Measurements from ENCODE around the gene ME1. TPM values are rescaled to one million over a fixed set of nuclear protein-coding genes. Genes with fewer than 3 reads are reported as not detected.

Gene ME1
- total RNA-seq, 1 donor from 2014 or later = 4.2 TPM

- no peaks in the 10 kb centered on the region for H3K27me3 Mint-ChIP-seq
- H3K9me3 Mint-ChIP-seq = no peaks in the 10 kb centered on the region
- H3K36me3 Mint-ChIP-seq = no peaks in the 10 kb centered on the region
- DNase-seq (ENCODE audit: extremely low spot score, unreplicated experiment) = no peak
- TF ChIP-seq, protein P1, sequence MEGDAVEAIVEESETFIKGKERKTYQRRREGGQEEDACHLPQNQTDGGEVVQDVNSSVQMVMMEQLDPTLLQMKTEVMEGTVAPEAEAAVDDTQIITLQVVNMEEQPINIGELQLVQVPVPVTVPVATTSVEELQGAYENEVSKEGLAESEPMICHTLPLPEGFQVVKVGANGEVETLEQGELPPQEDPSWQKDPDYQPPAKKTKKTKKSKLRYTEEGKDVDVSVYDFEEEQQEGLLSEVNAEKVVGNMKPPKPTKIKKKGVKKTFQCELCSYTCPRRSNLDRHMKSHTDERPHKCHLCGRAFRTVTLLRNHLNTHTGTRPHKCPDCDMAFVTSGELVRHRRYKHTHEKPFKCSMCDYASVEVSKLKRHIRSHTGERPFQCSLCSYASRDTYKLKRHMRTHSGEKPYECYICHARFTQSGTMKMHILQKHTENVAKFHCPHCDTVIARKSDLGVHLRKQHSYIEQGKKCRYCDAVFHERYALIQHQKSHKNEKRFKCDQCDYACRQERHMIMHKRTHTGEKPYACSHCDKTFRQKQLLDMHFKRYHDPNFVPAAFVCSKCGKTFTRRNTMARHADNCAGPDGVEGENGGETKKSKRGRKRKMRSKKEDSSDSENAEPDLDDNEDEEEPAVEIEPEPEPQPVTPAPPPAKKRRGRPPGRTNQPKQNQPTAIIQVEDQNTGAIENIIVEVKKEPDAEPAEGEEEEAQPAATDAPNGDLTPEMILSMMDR (conservative IDR thresholded peaks at IDR 0.05) = no peak
- H3K4me3 Mint-ChIP-seq = no peak overlapping the region
- H3K4me1 Mint-ChIP-seq (ENCODE audit: unreplicated experiment) = no peaks in the 10 kb centered on the region
- no peak overlapping the region for H3K27ac Mint-ChIP-seq
Observed at GRCh38 chr6:83381949-83382348, 48.9 kb downstream of the ME1 start.

DNA sequence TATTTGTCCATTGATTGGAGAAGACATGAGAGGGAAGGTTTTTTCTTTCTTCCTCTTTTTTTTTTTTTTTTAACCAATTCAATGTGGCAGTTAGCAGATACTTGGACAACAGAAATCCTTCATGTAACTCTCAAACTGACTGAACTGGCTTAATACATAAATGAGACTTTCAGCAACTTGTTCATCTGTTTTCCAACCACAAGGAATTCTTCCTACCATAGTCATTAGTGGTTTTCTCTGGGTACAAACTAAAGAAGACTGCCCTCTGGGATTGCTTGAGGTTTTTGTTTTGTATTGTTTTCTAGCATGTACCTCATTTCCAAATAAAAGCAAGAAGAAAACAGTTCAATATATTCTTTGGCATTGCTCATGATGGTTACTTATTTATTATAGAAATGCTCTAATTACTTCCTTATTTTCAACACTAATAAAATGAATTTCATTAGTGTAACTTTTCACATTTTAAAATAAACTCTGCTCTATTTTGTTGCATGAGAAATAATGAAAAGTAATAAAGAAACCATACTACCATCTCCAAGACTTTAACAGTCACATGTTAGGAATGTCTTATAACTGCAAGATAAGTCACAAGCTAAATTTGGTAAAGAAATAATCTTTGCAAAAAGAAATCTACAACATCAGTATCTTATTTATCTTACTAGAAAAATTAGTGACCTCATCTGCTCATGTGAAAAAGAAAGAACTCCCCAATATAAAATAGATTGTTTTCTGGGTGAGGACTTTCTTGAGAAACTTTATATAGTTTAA lies 52.0 kb downstream of the ME1 start:
- no peak overlapping the region for H3K27ac Mint-ChIP-seq
- TF ChIP-seq, protein P1 (conservative IDR thresholded peaks at IDR 0.05) = no peak
- no peak overlapping the region for H3K4me3 Mint-ChIP-seq
- H3K9me3 Mint-ChIP-seq = no peaks in the 10 kb centered on the region
- H3K36me3 Mint-ChIP-seq = no peaks in the 10 kb centered on the region
- no peaks in the 10 kb centered on the region for H3K4me1 Mint-ChIP-seq (ENCODE audit: unreplicated experiment)
- no peaks in the 10 kb centered on the region for H3K27me3 Mint-ChIP-seq
- DNase-seq (ENCODE audit: extremely low spot score, unreplicated experiment) = no peak

- TF ChIP-seq, protein P1 (conservative IDR thresholded peaks at IDR 0.05) = no peak
- no peaks in the 10 kb centered on the region for H3K9me3 Mint-ChIP-seq
- no peak for DNase-seq (ENCODE audit: extremely low spot score, unreplicated experiment)
- H3K4me3 Mint-ChIP-seq = no peak overlapping the region
- no peak overlapping the region for H3K27ac Mint-ChIP-seq
- no peaks in the 10 kb centered on the region for H3K4me1 Mint-ChIP-seq (ENCODE audit: unreplicated experiment)
- no peaks in the 10 kb centered on the region for H3K36me3 Mint-ChIP-seq
- no peaks in the 10 kb centered on the region for H3K27me3 Mint-ChIP-seq
Observed at GRCh38 chr6:83371423-83371822, 59.4 kb downstream of the ME1 start.

DNA sequence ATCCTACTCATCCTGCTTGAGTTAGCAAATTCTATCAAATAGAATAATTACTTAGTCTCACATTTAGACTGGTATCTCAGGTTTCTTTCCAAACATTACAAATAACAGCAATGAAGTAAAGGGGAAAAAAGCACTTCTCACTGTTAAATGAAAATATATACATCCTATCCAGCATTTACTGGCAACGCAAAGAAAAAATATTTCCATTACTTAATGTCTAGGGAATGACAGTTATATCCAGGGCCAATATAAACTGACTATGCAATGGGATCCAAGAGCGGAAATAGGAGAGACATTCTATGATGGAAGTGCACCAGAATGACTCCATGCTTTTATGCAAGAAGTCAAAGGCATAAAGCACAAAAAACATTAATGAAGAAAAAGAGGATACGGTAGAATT lies 60.3 kb downstream of the ME1 start:
- TF ChIP-seq, protein P1 (conservative IDR thresholded peaks at IDR 0.05) = no peak
- Mint-ChIP-seq H3K4me1 (ENCODE audit: unreplicated experiment) (no peaks in the 10 kb centered on the region), H3K36me3 (no peaks in the 10 kb centered on the region), H3K9me3 (no peaks in the 10 kb centered on the region), H3K4me3 (no peak overlapping the region), H3K27ac (no peak overlapping the region), H3K27me3 (no peaks in the 10 kb centered on the region)
- no peak for DNase-seq (ENCODE audit: extremely low spot score, unreplicated experiment)

DNA sequence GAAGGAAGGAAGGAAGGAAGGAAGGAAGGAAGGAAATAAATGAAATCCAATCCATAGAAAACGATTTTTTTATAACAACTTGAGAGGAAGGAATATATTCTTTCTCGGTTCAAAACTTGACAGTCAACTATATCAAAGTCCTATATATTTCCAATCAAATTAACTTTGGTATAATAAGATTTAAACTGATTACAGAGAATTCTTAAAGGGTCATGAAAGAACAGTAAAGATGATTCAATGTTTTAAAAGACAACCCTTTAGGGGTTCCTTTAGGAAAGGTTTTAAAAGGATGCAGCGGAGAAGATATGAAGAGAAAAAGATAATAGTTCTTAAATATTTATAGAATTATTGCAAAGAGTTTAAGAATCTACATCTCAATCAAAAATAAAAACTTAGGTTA lies 61.2 kb downstream of the ME1 start:
- Mint-ChIP-seq H3K27me3 (no peaks in the 10 kb centered on the region), H3K9me3 (no peaks in the 10 kb centered on the region), H3K36me3 (no peaks in the 10 kb centered on the region), H3K4me3 (no peak overlapping the region), H3K4me1 (ENCODE audit: unreplicated experiment) (no peaks in the 10 kb centered on the region), H3K27ac (no peak overlapping the region)
- TF ChIP-seq, protein P1 (conservative IDR thresholded peaks at IDR 0.05) = no peak
- DNase-seq (ENCODE audit: extremely low spot score, unreplicated experiment) = no peak
